ENCODE results near the gene CETP. TPM values are rescaled to one million over a fixed set of nuclear protein-coding genes. Genes with fewer than 3 reads are reported as not detected.

Gene CETP
- total and polyA plus RNA-seq, 2 of the 8 experiments (the other 6 are each of a cell fraction or from before 2014, with no cell fraction given): not detected

- Histone ChIP-seq H3K79me2 (ENCODE audit: control insufficient read depth in 1 of 2, insufficient read depth in 2 of 2, low read length in 2 of 2) (peaks cover 0 to 32% of the 10 kb centered on the region in 2 experiments; a peak in 2 of 4 replicates), H3K27me3 (replicated peaks in 1 of 4; ENCODE audit: control insufficient read depth in 3 of 4, extremely low read depth in 1 of 4, insufficient read depth in 3 of 4, low read length in 3 of 4) (no peaks in the 10 kb centered on the region), H3K9ac (replicated peaks in 1 of 4; ENCODE audit: extremely low read depth in 1 of 4, low read depth in 3 of 4, low read length in 3 of 4) (peak overlapping the region; percentile 57 to 94 (median 88)), H4K20me1 (replicated peaks in 1 of 2; ENCODE audit: control insufficient read depth in 1 of 2, insufficient read depth in 2 of 2, low read length in 2 of 2) (peaks cover 4 to 7% of the 10 kb centered on the region in 2 experiments), H3K18ac (ENCODE audit: extremely low read depth, low read length) (no peak overlapping the region), H4K8ac (ENCODE audit: extremely low read depth, insufficient read depth, low read length) (peak overlapping the region; percentile 98; the same call in 1 of the 2 replicates), H3K4me2 (ENCODE audit: insufficient read depth in 1 of 2, low read depth in 2 of 2, low read length in 2 of 2) (peak overlapping the region; percentile 84 to 90), H3K14ac (ENCODE audit: insufficient read length) (no peak overlapping the region), H2AFZ (ENCODE audit: low read length) (no peak overlapping the region), H3K27ac (ENCODE audit: low read depth, low read length) (peak overlapping the region; percentile 81), H3K23me2 (ENCODE audit: low read depth, low read length) (peaks cover 5% of the 10 kb centered on the region; the same call in 1 of the 2 replicates), H2BK15ac (ENCODE audit: low read length) (no peak overlapping the region), H3K4ac (replicated peaks; ENCODE audit: insufficient read length, low read depth, low read length) (no peak overlapping the region), H2BK12ac (ENCODE audit: low read depth, low read length) (peak overlapping the region; percentile 55; the same call in 1 of the 2 replicates), H3K56ac (replicated peaks; ENCODE audit: insufficient read length, low read depth, low read length) (no peak overlapping the region), H4K91ac (replicated peaks; ENCODE audit: insufficient read length, low read length) (no peak overlapping the region), H3K23ac (ENCODE audit: insufficient read length) (no peak overlapping the region), H3K4me1 (replicated peaks in 1 of 4; ENCODE audit: control insufficient read depth in 3 of 4, insufficient read depth in 4 of 4, low read length in 3 of 4) (peaks cover 5 to 17% (median 11%) of the 10 kb centered on the region in 4 experiments), H3K9me3 (ENCODE audit: insufficient read depth in 2 of 2, low read depth in 1 of 2, low read length in 1 of 2) (no peaks in the 10 kb centered on the region), H2BK120ac (replicated peaks; ENCODE audit: low read depth, low read length) (no peak overlapping the region), H2BK20ac (ENCODE audit: low read length) (no peak overlapping the region), H2AK5ac (ENCODE audit: low read depth, low read length) (no peak overlapping the region), H3K4me3 (ENCODE audit: extremely low read depth in 1 of 4, insufficient read depth in 2 of 4, low read depth in 3 of 4, low read length in 4 of 4) (peak overlapping the region; percentile 69 to 95 (median 84)), H4K5ac (ENCODE audit: insufficient read length, low read depth, low read length) (no peak overlapping the region), H2BK5ac (ENCODE audit: low read depth, low read length) (peak overlapping the region; percentile 69; the same call in 1 of the 2 replicates), H3K36me3 (ENCODE audit: control insufficient read depth in 2 of 4, insufficient read depth in 4 of 4, low read length in 3 of 4) (peaks cover 5 to 31% (median 19%) of the 10 kb centered on the region in 4 experiments; a peak in 7 of 8 replicates), H3K79me1 (ENCODE audit: low read depth, low read length) (no peaks in the 10 kb centered on the region)
- DNase-seq (ENCODE audit: low read depth in 1 of 2, low spot score in 2 of 2): peak in 1 of 2 experiments; percentile 55
- FAIRE-seq: no peak
- CTCF ChIA-PET (ENCODE audit: partially characterized antibody): interaction anchor here (0.6 to 6.7 kb wide), 4 partner anchors 20 to 69 kb away, joined by 3 to 32 read pairs (median 4); no protein-coding TSS in a partner anchor
- POLR2A ChIA-PET (ENCODE audit: partially characterized antibody): interaction anchor here (0.7 to 11.4 kb wide), 17 partner anchors 9 to 386 kb away, joined by 3 to 125 read pairs (median 9); partner anchors contain the start of gene NUP93
- WGBS, 2 experiments (ENCODE audit: extremely low coverage in 1 of 2, insufficient coverage in 1 of 2, insufficient read length in 1 of 2, insufficient replicate concordance in 2 of 2, low coverage in 1 of 2, low lambda C conversion rate in 2 of 2, missing lambda C conversion rate in 1 of 2): 12% methylated on average over 23 of the region's 25 CpGs; no CpG with 5 or more reads in 1 of the 2 experiments
- no peak; the same call in 1 of the 2 replicates for TF ChIP-seq POLR2AphosphoS5 (IDR thresholded peaks at IDR 0.05; ENCODE audit: low read depth, low read length)
- TF ChIP-seq KDM5A (IDR thresholded peaks at IDR 0.05; ENCODE audit: low read length): no peak
- TF ChIP-seq, protein P1, sequence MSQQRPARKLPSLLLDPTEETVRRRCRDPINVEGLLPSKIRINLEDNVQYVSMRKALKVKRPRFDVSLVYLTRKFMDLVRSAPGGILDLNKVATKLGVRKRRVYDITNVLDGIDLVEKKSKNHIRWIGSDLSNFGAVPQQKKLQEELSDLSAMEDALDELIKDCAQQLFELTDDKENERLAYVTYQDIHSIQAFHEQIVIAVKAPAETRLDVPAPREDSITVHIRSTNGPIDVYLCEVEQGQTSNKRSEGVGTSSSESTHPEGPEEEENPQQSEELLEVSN (IDR thresholded peaks at IDR 0.05): no peak
- no peak for TF ChIP-seq HDAC6 (IDR thresholded peaks at IDR 0.05; ENCODE audit: low read depth, low read length)
- TF ChIP-seq CTCF (IDR thresholded peaks at IDR 0.05; ENCODE audit: control extremely low read depth in 1 of 3, insufficient read depth in 1 of 3, low read depth in 1 of 3, low read length in 3 of 3): no peak
- TF ChIP-seq TAF1 (IDR thresholded peaks at IDR 0.05; ENCODE audit: low read depth, low read length): no peak
- TF ChIP-seq EP300 (IDR thresholded peaks at IDR 0.05; ENCODE audit: borderline replicate concordance in 1 of 2, low read depth in 2 of 2, low read length in 2 of 2): no peak
Measured at GRCh38 chr16:56932721-56933619, 28.8 kb upstream of the CETP start.
